Thyroid gland (tissue), 4 donors: ENCODE results near the gene SCN4B. TPM values are rescaled to one million over a fixed set of nuclear protein-coding genes. Genes with fewer than 3 reads are reported as not detected.

Source experiments
- DNase-seq, 2 donors: peaks; one replicate each; pipeline ENCODE4 v3.0.0-alpha.2; 2019
- H3K27ac ChIP-seq, 3 donors: fragments of 200-600 bp; sonication (generic); 1 replicate in 2 of 3; 2 replicates in 1 of 3; pipeline ENCODE4 v1.5.1; 2016 to 2019; ENCODE audit warnings: mild to moderate bottlenecking in 1 of 3, moderate library complexity in 1 of 3
- H3K27me3 ChIP-seq: fragments of 200-600 bp; sonication (generic); one replicate; pipeline ENCODE4 v1.5.1; 2019
- H3K36me3 ChIP-seq, 2 donors: fragments of 200-600 bp; sonication (generic); one replicate each; pipeline ENCODE4 v1.5.1; 2016 to 2019
- H3K4me1 ChIP-seq, 2 donors: fragments of 200-600 bp; sonication (generic); one replicate each; pipeline ENCODE4 v1.5.1; 2017 to 2019
- H3K4me3 ChIP-seq, 3 donors: fragments of 200-600 bp; sonication (generic); replicated peaks in 1 of 3; 1 replicate in 2 of 3; 2 replicates in 1 of 3; pipeline ENCODE4 v1.5.1; 2016; ENCODE audit warnings: mild to moderate bottlenecking in 1 of 3
- H3K9me3 ChIP-seq: fragments of 200-600 bp; sonication (generic); one replicate; pipeline ENCODE4 v1.5.1; 2017
- POLR2A ChIP-seq, 2 donors: fragments of 450-650 bp; IDR thresholded peaks; one replicate each; pipeline ENCODE4 v1.6.1; 2017; ENCODE audit warnings: antibody characterized with exemption in 2 of 2, mild to moderate bottlenecking in 2 of 2, moderate library complexity in 1 of 2
- WGBS, 2 donors: methylation state at CpG; one replicate each; pipeline ENCODE4 v1.1.5; 2017; 5-methylcytosine and 5-hydroxymethylcytosine counted together
- intact Hi-C: fragments of 100-400 bp; cut with DNase I; formaldehyde crosslinking; loops from one replicate; pipeline ENCODE4 v1.15.1; 2023
- total RNA-seq, 4 donors: library from RNA; depleted of rRNA; stranded (reverse); fragments of >200 nt; gene quantifications; one replicate each; pipeline ENCODE4 v1.2.3, GENCODE V29; 2016
- TF ChIP-seq, protein P1 (sequence below), 6 experiments: fragments of 200-600 bp in 3 of 6; fragments of 450-650 bp in 3 of 6; sonication (generic) in 3 of 6; IDR thresholded peaks; one replicate each; pipeline ENCODE4 v1.5.1; 2016 to 2019; ENCODE audit warnings: antibody characterized with exemption in 6 of 6, mild to moderate bottlenecking in 2 of 6, inconsistent platforms in 1 of 6, moderate library complexity in 1 of 6

The SCN4B gene
- total RNA-seq, 4 donors from 2014 or later, result 5.5 to 15.7 (median 10.5) TPM

DNA sequence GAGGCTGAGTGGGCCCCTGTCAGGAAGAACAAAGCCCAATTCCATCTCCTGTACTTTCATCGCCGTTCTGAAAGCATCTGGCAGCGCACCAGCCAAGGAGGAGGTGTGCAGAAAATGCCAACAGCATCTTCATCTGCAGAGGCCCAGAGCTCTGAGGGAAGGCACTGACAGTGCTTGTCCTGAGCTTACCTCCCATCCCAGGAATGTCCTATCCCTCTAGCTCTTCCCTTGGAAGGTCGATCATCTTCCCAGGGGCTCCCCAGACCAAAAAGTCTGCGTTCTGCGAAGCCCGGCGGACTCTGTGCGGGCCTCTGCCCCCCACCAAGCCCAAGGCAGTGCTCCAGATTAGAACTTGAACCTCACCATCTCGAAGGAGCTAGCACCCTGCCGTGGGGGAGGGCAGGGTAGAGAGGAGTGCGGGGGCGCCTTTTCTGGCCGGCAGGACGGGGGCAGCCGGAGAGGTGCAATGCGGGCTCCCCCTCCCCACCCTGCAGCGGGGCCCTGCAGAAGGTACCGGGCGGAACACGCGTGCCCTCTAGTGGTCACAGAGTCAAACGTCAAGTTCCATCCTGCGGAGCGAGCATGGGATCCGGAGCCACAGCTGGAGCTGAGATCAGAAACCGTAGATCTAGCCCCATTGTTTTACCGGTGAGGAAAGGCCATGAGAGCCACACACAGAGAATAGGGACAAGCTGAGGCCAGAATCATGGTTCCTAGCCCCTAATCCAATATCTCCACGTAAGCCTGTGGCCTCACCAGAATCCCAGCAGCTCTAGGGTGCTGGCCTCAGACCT, 18.8 kb upstream of the SCN4B start:
- Histone ChIP-seq H3K27me3 (no peaks in the 10 kb centered on the region), H3K9me3 (no peaks in the 10 kb centered on the region), H3K4me1 (peaks cover 11 to 27% of the 10 kb centered on the region in 2 donors), H3K4me3 (no peak overlapping the region), H3K27ac (no peak overlapping the region), H3K36me3 (no peaks in the 10 kb centered on the region)
- peak; percentile 68 to 73 for DNase-seq
- TF ChIP-seq, protein P1, sequence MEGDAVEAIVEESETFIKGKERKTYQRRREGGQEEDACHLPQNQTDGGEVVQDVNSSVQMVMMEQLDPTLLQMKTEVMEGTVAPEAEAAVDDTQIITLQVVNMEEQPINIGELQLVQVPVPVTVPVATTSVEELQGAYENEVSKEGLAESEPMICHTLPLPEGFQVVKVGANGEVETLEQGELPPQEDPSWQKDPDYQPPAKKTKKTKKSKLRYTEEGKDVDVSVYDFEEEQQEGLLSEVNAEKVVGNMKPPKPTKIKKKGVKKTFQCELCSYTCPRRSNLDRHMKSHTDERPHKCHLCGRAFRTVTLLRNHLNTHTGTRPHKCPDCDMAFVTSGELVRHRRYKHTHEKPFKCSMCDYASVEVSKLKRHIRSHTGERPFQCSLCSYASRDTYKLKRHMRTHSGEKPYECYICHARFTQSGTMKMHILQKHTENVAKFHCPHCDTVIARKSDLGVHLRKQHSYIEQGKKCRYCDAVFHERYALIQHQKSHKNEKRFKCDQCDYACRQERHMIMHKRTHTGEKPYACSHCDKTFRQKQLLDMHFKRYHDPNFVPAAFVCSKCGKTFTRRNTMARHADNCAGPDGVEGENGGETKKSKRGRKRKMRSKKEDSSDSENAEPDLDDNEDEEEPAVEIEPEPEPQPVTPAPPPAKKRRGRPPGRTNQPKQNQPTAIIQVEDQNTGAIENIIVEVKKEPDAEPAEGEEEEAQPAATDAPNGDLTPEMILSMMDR (IDR thresholded peaks at IDR 0.05), result peak; percentile 69 to 94 (median 80)
- no peak for TF ChIP-seq POLR2A (IDR thresholded peaks at IDR 0.05)
- 10 to 13% methylated on average over 13 to 22 of the region's 29 CpGs for WGBS, 2 donors
- intact Hi-C loops, result no loop called here

DNA sequence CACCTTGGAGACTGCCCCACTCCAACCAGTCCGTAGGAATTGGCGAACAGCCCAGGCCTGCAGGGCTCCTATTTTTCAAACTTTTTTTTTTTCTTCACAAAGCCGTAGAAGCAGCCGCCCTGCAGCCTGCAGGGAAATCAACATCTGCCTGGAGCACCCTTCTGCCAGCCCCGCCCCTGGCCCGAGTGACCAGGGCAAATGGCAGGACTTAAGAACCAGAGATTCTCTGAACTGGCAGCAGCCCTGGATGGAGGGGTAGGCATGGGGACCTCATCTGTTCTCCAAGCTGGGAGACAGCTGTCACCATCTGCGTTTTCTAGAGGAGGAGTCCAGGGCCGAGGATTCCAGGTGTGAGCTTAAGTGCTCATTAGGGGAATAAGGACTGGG, 18.3 kb upstream of the SCN4B start:
- no peaks in the 10 kb centered on the region for H3K9me3 ChIP-seq
- intact Hi-C loops, result loop anchor here (1.0 kb wide), 1 partner anchor 25 kb away; no protein-coding TSS in a partner anchor
- H3K27me3 ChIP-seq, result no peaks in the 10 kb centered on the region
- no peak for TF ChIP-seq POLR2A (IDR thresholded peaks at IDR 0.05)
- TF ChIP-seq, protein P1 (IDR thresholded peaks at IDR 0.05), result no peak
- no peak overlapping the region for H3K4me3 ChIP-seq
- DNase-seq, result peak; percentile 42 to 46
- 27 to 34% methylated on average over 6 to 8 of the region's 8 CpGs for WGBS, 2 donors
- H3K4me1 ChIP-seq, result peaks cover 6 to 22% of the 10 kb centered on the region in 2 donors
- no peak overlapping the region for H3K27ac ChIP-seq
- no peaks in the 10 kb centered on the region for H3K36me3 ChIP-seq

DNA sequence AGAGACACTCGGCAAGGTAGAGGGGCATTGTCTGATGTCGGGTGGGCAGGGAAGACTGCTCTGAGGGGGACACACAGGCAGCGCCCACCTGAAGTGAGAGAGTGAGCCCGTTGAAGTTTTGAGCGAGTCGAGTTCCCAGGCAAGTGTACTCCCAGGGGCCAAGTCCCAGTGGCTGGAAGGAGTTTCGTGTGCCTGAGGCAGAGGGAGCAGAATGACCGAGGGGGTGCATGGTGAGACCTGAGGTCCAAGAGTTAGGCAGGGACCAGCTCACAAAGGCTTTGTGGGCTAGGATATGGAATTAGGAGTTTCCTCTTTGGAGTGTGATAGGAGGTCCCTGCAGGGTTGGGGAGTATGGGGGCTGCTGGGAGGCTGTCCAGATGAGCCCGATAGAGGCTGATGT, 17.6 kb upstream of the SCN4B start:
- intact Hi-C loops, result loop anchor here (1.0 kb wide), 1 partner anchor 24 kb away; no protein-coding TSS in a partner anchor
- 72 to 87% methylated on average over 9 of the region's 9 CpGs for WGBS, 2 donors
- Histone ChIP-seq H3K4me1 (peaks cover 2 to 16% of the 10 kb centered on the region in 2 donors), H3K9me3 (no peaks in the 10 kb centered on the region), H3K27ac (no peak overlapping the region), H3K36me3 (no peaks in the 10 kb centered on the region), H3K27me3 (no peaks in the 10 kb centered on the region), H3K4me3 (no peak overlapping the region)
- DNase-seq, result no peak
- TF ChIP-seq POLR2A (IDR thresholded peaks at IDR 0.05), result no peak
- TF ChIP-seq, protein P1 (IDR thresholded peaks at IDR 0.05), result no peak

DNA sequence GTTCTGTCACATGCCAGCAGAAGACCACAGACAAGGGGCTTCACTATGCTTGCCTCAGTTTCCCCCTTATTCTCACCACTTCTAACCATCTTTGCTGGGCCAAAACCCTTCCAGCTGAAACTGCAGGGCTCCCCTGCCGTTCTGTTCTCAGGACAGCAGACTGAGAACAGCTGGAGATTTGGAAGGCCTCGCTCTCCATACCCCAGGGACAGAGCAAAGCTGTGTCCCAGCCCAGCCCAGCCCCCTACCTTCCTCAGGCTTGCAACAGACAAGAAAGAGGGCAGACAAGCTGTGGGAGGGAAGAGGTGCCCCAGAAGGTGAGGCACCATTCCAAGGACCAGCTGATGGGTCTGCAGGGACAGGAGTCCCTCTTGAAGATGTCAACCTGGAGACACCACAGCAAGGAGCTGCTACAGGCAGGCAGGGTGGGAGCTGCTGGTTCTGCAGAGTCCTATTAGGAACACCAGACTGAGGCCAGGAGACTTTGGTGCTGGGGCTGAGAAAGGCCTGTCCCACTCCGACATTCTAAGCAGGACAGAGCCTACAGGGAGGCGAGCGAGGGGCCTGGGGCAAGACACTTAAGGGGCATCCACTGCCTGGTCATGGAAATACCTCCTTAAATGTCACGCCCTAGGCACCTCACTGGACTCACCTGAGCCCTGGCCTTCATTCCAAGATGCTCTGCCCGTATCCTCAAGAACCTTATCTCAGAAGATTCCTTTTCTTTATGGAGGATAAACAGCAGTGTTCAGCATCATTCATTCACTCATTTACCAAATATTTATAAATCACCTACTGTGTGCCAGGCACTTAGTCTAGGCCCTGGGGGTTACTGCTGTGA, 16.9 kb upstream of the SCN4B start:
- no peak for TF ChIP-seq POLR2A (IDR thresholded peaks at IDR 0.05)
- TF ChIP-seq, protein P1 (IDR thresholded peaks at IDR 0.05), result no peak
- WGBS, 2 donors, result 81 to 88% methylated on average over 4 to 7 of the region's 7 CpGs

More for the DNA sequence above, 16.9 kb upstream of the SCN4B start:
- no peaks in the 10 kb centered on the region for H3K27me3 ChIP-seq
- no peaks in the 10 kb centered on the region for H3K36me3 ChIP-seq
- H3K27ac ChIP-seq, result no peak overlapping the region
- H3K9me3 ChIP-seq, result no peaks in the 10 kb centered on the region
- no peak overlapping the region for H3K4me3 ChIP-seq
- intact Hi-C loops, result loop anchor here (1.0 kb wide), 1 partner anchor 23 kb away; no protein-coding TSS in a partner anchor
- DNase-seq, result no peak
- H3K4me1 ChIP-seq, result peaks cover 2 to 14% of the 10 kb centered on the region in 2 donors
